GM12892 (cell line): ENCODE results near the gene OCIAD2.

Experiments used
- POLR2A ChIP-seq: IDR thresholded peaks from 2 replicates; pipeline ENCODE4 v1.6.1; 2011; ENCODE audit warnings: low read depth, low read length, control low read depth
- POLR2AphosphoS5 ChIP-seq: IDR thresholded peaks from 2 replicates; pipeline ENCODE4 v1.6.1; 2011; ENCODE audit warnings: low read depth, low read length, control low read depth
- TAF1 ChIP-seq: IDR thresholded peaks from 2 replicates; pipeline ENCODE4 v1.6.1; 2011; ENCODE audit warnings: low read depth, mild to moderate bottlenecking, control low read depth, low read length, borderline replicate concordance

DNA sequence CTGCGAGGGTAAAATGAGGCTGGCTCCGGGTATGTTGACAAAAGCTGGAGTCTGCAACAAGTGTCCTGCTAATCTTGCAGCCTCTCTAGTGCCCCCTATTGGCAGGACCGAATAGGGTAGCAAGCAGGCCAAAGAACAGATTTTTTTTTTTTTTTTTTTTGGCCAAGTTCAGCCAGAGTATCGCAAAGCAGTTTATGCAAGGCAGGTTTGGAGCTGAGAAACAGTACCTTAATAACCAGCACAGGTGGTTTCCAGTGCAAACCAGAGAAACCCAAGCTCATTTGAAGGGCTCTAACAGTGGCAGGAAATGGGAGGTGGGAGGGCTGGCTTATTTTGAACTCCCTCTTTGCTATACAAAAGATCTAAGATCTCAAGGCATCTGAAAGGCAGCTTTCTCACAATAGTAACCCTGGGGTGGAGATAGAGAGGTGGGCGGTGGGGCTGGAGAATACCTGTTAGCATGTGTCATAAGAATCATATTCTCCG lies 38.2 kb upstream of the OCIAD2 start:
- TF ChIP-seq TAF1: no peak
- no peak for TF ChIP-seq POLR2AphosphoS5
- TF ChIP-seq POLR2A: no peak
